Measurements from ENCODE around the gene SIGLEC15.

- no peak for TF ChIP-seq OSR1 (CRISPR knock-in tag; IDR thresholded peaks at IDR 0.05)
- no peak for TF ChIP-seq PATZ1 (CRISPR knock-in tag; IDR thresholded peaks at IDR 0.05; ENCODE audit: borderline replicate concordance)
- no peak for TF ChIP-seq ZNF70 (CRISPR knock-in tag; IDR thresholded peaks at IDR 0.05)
- no peak for TF ChIP-seq SNAI2 (CRISPR knock-in tag; IDR thresholded peaks at IDR 0.05)
- TF ChIP-seq ZFP3 (CRISPR knock-in tag; IDR thresholded peaks at IDR 0.05): no peak
- TF ChIP-seq GLIS3 (CRISPR knock-in tag; IDR thresholded peaks at IDR 0.05): no peak
- TF ChIP-seq PPARA (CRISPR knock-in tag; IDR thresholded peaks at IDR 0.05; ENCODE audit: borderline replicate concordance): no peak
- TF ChIP-seq ARNTL (CRISPR knock-in tag; IDR thresholded peaks at IDR 0.05; ENCODE audit: borderline replicate concordance, low read depth): no peak
- no peak for TF ChIP-seq ZNF8 (CRISPR knock-in tag; IDR thresholded peaks at IDR 0.05)
- TF ChIP-seq RARB (CRISPR knock-in tag; IDR thresholded peaks at IDR 0.05): no peak
- TF ChIP-seq ZNF565 (CRISPR knock-in tag; conservative IDR thresholded peaks at IDR 0.05; ENCODE audit: low read depth): no peak
These were observed 64.1 kb downstream of the SIGLEC15 start for GRCh38 chr18:45889419-45890064.
